IMR-90 (cell line): ENCODE results near the gene RNF175.

Source experiments
- CTCF ChIP-seq: conservative IDR thresholded peaks from 2 replicates; pipeline ENCODE4 v1.5.1; 2012; ENCODE audit warnings: mild to moderate bottlenecking, low read depth, low read length, improper control_type of control experiment
- POLR2A ChIP-seq: IDR thresholded peaks from 2 replicates; pipeline ENCODE4 v1.6.1; 2012; ENCODE audit warnings: mild to moderate bottlenecking, low read depth, low read length
- RCOR1 ChIP-seq: IDR thresholded peaks from 2 replicates; pipeline ENCODE4 v1.6.1; 2012; ENCODE audit warnings: mild to moderate bottlenecking, low read length, improper control_type of control experiment; ENCODE audit not compliant: insufficient replicate concordance
- SMC3 ChIP-seq: fragments of 150-350 bp; IDR thresholded peaks from 2 replicates; pipeline ENCODE4 v1.6.1; 2016; ENCODE audit warnings: low read depth, mild to moderate bottlenecking, antibody characterized with exemption, low read length, moderate library complexity

GRCh38 chr4:153728151-153728550, 31.7 kb downstream of the RNF175 start:
- no peak for TF ChIP-seq CTCF
- TF ChIP-seq POLR2A, result no peak
- no peak for TF ChIP-seq SMC3
- TF ChIP-seq RCOR1, result no peak
